Nephron (organoid): ENCODE results near the gene TTC12.
A peak's percentile ranks its signal among the peaks of the same experiment; 100 is the strongest.

Source experiments
- H3K27ac Mint-ChIP-seq, 3 experiments: 2 replicates each; pipeline ENCODE4 v1.8.0; 2020; ENCODE audit warnings: mixed read lengths in 3 of 3, mild to moderate bottlenecking in 2 of 3, moderate library complexity in 1 of 3
- H3K27me3 Mint-ChIP-seq: 2 replicates; pipeline ENCODE4 v1.8.0; 2021; ENCODE audit warnings: low read depth, mild to moderate bottlenecking, moderate library complexity, mixed read lengths
- H3K36me3 Mint-ChIP-seq: 2 replicates; pipeline ENCODE4 v1.8.0; 2020; ENCODE audit warnings: low read depth, mixed read lengths
- H3K4me1 Mint-ChIP-seq: 2 replicates; pipeline ENCODE4 v1.8.0; 2020; ENCODE audit warnings: mixed read lengths
- H3K4me3 Mint-ChIP-seq, 3 experiments: 2 replicates each; pipeline ENCODE4 v1.8.0; 2020; ENCODE audit warnings: mild to moderate bottlenecking in 3 of 3, mixed read lengths in 3 of 3, moderate library complexity in 2 of 3
- H3K9me3 Mint-ChIP-seq: 2 replicates; pipeline ENCODE4 v1.8.0; 2020; ENCODE audit warnings: mixed read lengths
- CTCF ChIP-seq, 3 experiments: fragments of 200-600 bp; sonication (generic); IDR thresholded peaks; one replicate each; pipeline ENCODE4 v1.5.0; 2021; ENCODE audit warnings: antibody characterized with exemption in 3 of 3; ENCODE audit not compliant: unreplicated experiment in 3 of 3

The TTC12 gene

GRCh38 chr11:113287801-113288200, 26.6 kb upstream of the TTC12 start:
- H3K36me3 Mint-ChIP-seq, result no peaks in the 10 kb centered on the region
- H3K4me1 Mint-ChIP-seq, result peaks cover 25% of the 10 kb centered on the region
- no peak overlapping the region for H3K4me3 Mint-ChIP-seq
- TF ChIP-seq CTCF (IDR thresholded peaks at IDR 0.05; ENCODE audit: unreplicated experiment in 3 of 3), result no peak
- H3K27me3 Mint-ChIP-seq, result no peaks in the 10 kb centered on the region
- H3K27ac Mint-ChIP-seq, result peak overlapping the region in 2 of 3 experiments; percentile 55 to 57
- no peaks in the 10 kb centered on the region for H3K9me3 Mint-ChIP-seq

- no peak overlapping the region for H3K4me3 Mint-ChIP-seq
- H3K27me3 Mint-ChIP-seq, result no peaks in the 10 kb centered on the region
- peaks cover 25% of the 10 kb centered on the region for H3K4me1 Mint-ChIP-seq
- TF ChIP-seq CTCF (IDR thresholded peaks at IDR 0.05; ENCODE audit: unreplicated experiment in 3 of 3), result no peak
- H3K36me3 Mint-ChIP-seq, result no peaks in the 10 kb centered on the region
- H3K9me3 Mint-ChIP-seq, result no peaks in the 10 kb centered on the region
- H3K27ac Mint-ChIP-seq, result peak overlapping the region in 1 of 3 experiments; percentile 55
Measured at GRCh38 chr11:113288286-113288863, 26.0 kb upstream of the TTC12 start.

- H3K36me3 Mint-ChIP-seq, result no peaks in the 10 kb centered on the region
- H3K27me3 Mint-ChIP-seq, result no peaks in the 10 kb centered on the region
- H3K4me3 Mint-ChIP-seq, result no peak overlapping the region
- H3K4me1 Mint-ChIP-seq, result peaks cover 25% of the 10 kb centered on the region
- peak; percentile 94 to 96 (median 95) for TF ChIP-seq CTCF (IDR thresholded peaks at IDR 0.05; ENCODE audit: unreplicated experiment in 3 of 3)
- H3K27ac Mint-ChIP-seq, result no peak overlapping the region
- no peaks in the 10 kb centered on the region for H3K9me3 Mint-ChIP-seq
Measured at GRCh38 chr11:113289431-113290187, 24.8 kb upstream of the TTC12 start.

GRCh38 chr11:113293936-113294335, 20.4 kb upstream of the TTC12 start:
- no peak for TF ChIP-seq CTCF (IDR thresholded peaks at IDR 0.05; ENCODE audit: unreplicated experiment in 3 of 3)
- Mint-ChIP-seq H3K27ac (no peak overlapping the region), H3K27me3 (peaks cover 8% of the 10 kb centered on the region), H3K36me3 (no peaks in the 10 kb centered on the region), H3K9me3 (peaks cover 2% of the 10 kb centered on the region), H3K4me3 (no peak overlapping the region), H3K4me1 (peaks cover 19% of the 10 kb centered on the region)

- H3K4me1 Mint-ChIP-seq, result peaks cover 10% of the 10 kb centered on the region
Measured at GRCh38 chr11:113295993-113296392, 18.4 kb upstream of the TTC12 start.

More at GRCh38 chr11:113295993-113296392, 18.4 kb upstream of the TTC12 start:
- no peak overlapping the region for H3K4me3 Mint-ChIP-seq
- H3K9me3 Mint-ChIP-seq, result peaks cover 2% of the 10 kb centered on the region
- peak overlapping the region in 2 of 3 experiments; percentile 45 to 54 for H3K27ac Mint-ChIP-seq
- H3K27me3 Mint-ChIP-seq, result peaks cover 15% of the 10 kb centered on the region
- no peak for TF ChIP-seq CTCF (IDR thresholded peaks at IDR 0.05; ENCODE audit: unreplicated experiment in 3 of 3)
- H3K36me3 Mint-ChIP-seq, result no peaks in the 10 kb centered on the region
